VCaP (cell line): Measurements from ENCODE around the gene IFNAR1.

Experiments used
- H3K27ac ChIP-seq: fragments of 450-650 bp; 2 replicates; pipeline ENCODE4 v1.5.1; 2017
- TF ChIP-seq, protein P1 (sequence below): fragments of 450-650 bp; conservative IDR thresholded peaks from 2 replicates; pipeline ENCODE4 v1.5.1; 2017; ENCODE audit warnings: mild to moderate bottlenecking, moderate library complexity

Gene IFNAR1

DNA sequence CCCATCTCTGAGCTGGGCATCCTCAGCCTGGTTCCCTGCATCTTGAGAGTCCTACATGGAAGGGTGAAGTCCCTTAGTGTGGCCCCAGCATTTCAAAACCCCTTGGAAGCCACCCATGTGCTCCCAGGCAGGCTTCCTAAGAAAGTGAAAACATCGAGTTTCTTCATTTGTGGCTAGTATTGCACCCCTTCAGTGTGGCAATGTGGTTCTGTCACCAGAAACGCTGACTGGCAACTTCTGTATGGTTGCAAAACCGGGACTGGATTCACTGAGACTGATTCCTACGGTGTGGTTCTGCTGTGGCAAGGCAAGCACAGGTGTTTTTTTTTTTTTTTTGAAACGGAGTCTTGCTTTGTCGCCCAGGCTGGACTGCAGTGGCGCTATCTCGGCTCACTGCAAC is 69.5 kb downstream of the IFNAR1 start:
- TF ChIP-seq, protein P1, sequence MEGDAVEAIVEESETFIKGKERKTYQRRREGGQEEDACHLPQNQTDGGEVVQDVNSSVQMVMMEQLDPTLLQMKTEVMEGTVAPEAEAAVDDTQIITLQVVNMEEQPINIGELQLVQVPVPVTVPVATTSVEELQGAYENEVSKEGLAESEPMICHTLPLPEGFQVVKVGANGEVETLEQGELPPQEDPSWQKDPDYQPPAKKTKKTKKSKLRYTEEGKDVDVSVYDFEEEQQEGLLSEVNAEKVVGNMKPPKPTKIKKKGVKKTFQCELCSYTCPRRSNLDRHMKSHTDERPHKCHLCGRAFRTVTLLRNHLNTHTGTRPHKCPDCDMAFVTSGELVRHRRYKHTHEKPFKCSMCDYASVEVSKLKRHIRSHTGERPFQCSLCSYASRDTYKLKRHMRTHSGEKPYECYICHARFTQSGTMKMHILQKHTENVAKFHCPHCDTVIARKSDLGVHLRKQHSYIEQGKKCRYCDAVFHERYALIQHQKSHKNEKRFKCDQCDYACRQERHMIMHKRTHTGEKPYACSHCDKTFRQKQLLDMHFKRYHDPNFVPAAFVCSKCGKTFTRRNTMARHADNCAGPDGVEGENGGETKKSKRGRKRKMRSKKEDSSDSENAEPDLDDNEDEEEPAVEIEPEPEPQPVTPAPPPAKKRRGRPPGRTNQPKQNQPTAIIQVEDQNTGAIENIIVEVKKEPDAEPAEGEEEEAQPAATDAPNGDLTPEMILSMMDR = no peak
- H3K27ac ChIP-seq = no peak overlapping the region

DNA sequence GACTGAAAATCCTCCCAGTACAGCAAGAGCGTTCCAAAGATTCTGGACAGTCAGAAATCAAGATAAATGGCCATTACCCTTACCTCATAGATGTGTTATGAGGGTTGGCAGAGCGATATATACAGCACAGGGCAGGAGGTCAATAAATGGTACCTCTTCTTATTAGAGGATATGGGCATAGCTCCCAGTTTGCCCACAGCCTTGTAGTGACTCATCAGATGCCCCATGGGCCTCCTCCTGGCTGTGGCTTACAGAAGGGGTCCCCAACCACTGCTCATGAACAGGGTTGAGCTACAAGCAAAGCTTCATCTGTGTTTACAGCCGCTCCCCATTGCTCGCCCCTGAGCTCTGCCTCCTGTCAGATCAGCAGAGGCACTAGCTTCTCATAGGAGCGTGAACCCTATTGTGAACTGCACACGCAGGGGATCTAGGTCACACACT is 71.1 kb downstream of the IFNAR1 start:
- TF ChIP-seq, protein P1 = no peak

GRCh38 chr21:33396436-33396835 is 71.7 kb downstream of the IFNAR1 start:
- H3K27ac ChIP-seq = no peak overlapping the region
- TF ChIP-seq, protein P1 = no peak

More for the DNA sequence above, 71.1 kb downstream of the IFNAR1 start:
- no peak overlapping the region for H3K27ac ChIP-seq

DNA sequence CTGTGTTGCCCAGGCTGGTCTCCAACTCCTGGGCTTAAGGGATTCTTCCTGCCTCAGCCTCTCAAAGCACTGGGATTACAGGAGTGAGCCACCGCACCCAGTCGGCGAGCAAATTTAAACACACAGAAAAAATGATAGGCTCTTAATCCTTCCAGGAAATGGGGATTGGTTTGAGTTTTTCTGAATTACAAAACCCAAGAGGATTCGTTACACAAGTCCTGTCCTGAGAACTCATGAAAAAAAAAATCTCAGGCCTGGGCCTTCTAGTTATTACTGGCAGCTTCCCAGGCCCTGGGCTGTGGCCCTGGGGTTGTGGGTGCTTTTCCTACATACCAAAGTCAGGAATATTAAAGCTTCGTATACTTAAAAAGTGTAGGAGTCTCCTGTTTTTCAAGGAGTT is 72.2 kb downstream of the IFNAR1 start:
- TF ChIP-seq, protein P1 = no peak
- no peak overlapping the region for H3K27ac ChIP-seq

GRCh38 chr21:33397717-33398116 is 72.9 kb downstream of the IFNAR1 start:
- TF ChIP-seq, protein P1 = no peak
- H3K27ac ChIP-seq = no peak overlapping the region

- no peak overlapping the region for H3K27ac ChIP-seq
- TF ChIP-seq, protein P1 = no peak
Observed at GRCh38 chr21:33398361-33398760, 73.6 kb downstream of the IFNAR1 start.

DNA sequence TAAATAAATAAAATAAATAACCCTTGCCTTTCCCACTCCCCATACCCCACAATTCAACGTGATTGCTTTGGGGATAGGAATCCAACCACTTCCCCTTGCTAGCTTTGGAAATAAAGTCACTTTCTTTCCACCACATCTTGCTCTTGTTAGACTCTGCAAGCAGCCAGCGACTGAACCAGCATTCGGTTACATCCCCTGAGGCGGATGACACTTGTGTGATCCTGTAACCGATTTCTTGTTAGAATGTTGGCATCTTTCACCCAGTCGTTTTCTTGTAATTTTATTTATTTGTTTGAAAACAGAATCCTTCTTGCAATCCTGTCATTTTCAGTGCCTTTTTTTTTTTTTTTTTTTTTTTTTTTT is 76.8 kb downstream of the IFNAR1 start:
- TF ChIP-seq, protein P1 = no peak
- H3K27ac ChIP-seq = no peak overlapping the region
